SH-SY5Y (cell line): Measurements from ENCODE around the gene BAIAP2L2.

Experiments
- GATA2 ChIP-seq: IDR thresholded peaks from 2 replicates; pipeline ENCODE4 v1.6.1; 2011; ENCODE audit warnings: mild to moderate bottlenecking, low read depth, low read length
- GATA3 ChIP-seq: IDR thresholded peaks from 2 replicates; pipeline ENCODE4 v1.6.1; 2011; ENCODE audit warnings: low read depth, mild to moderate bottlenecking, low read length, moderate library complexity

DNA sequence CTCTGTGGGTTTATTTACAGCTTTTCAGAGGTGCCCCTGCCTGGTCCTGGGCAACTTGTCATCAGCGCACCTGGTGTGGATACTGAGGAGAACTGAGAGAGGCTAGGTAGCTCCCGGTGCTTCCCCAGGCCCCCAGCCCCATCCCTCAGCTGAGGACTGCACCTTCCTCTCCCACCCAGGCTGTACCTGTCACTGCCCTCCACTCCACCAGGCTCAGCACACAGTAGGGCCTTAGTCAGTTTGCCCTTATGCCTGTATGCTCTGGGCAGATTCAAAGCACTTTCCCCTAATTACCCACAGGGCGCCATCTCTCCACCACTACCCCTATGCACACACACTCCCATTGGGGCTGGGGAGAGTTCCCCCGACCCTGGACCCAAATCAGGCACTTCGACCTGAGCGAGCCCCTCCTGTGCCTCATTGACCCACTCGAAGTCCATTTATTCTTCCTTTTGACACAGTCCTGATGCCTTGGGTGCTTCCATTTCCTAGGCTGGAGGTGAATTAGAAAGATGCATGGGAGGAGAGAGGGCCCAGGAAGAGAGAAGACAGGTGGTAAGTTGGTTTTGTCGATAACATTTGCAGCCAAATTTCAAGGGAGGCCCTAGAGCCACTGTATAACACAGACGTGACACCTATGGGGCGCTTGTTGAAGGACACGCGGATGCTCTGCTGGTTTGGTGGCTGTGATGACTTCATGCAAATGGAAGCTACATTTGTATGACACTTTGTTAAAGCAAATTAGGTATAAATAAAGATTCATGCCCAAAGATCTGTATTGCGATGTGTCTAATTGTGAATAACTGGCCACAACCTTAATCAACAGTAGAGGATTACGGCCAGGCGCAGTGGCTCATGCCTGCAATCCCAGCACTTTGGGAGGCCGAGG, 67.1 kb downstream of the BAIAP2L2 start:
- TF ChIP-seq GATA2, result no peak
- TF ChIP-seq GATA3, result no peak
